HEK293T (cell line): Measurements from ENCODE around the gene NTSR1.

Experiments
- ARNT ChIP-seq: fragments of 450-650 bp; IDR thresholded peaks from 2 replicates; pipeline ENCODE4 v1.6.1; 2017; ENCODE audit warnings: mild to moderate bottlenecking
- FOXA1 ChIP-seq: fragments of 450-650 bp; IDR thresholded peaks from 2 replicates; pipeline ENCODE4 v1.6.1; 2016; ENCODE audit warnings: mild to moderate bottlenecking
- FOXM1 ChIP-seq: fragments of 450-650 bp; IDR thresholded peaks from 2 replicates; pipeline ENCODE4 v1.6.1; 2017; ENCODE audit warnings: mild to moderate bottlenecking, borderline replicate concordance
- L3MBTL2 ChIP-seq: fragments of 450-650 bp; conservative IDR thresholded peaks from 2 replicates; pipeline ENCODE4 v1.6.1; 2016; ENCODE audit warnings: mild to moderate bottlenecking
- SP1 ChIP-seq: fragments of 450-650 bp; IDR thresholded peaks from 2 replicates; pipeline ENCODE4 v1.6.1; 2017
- SUZ12 ChIP-seq: fragments of 450-650 bp; IDR thresholded peaks from 2 replicates; pipeline ENCODE4 v1.6.1; 2016; ENCODE audit warnings: mild to moderate bottlenecking

GRCh38 chr20:62760471-62760855 is 51.8 kb downstream of the NTSR1 start:
- TF ChIP-seq ARNT, result no peak
- no peak for TF ChIP-seq SUZ12
- no peak for TF ChIP-seq FOXA1
- TF ChIP-seq FOXM1, result no peak
- TF ChIP-seq L3MBTL2, result no peak
- TF ChIP-seq SP1, result no peak
